ENCODE measurements around the gene REXO2. TPM values are rescaled to one million over a fixed set of nuclear protein-coding genes. Genes with fewer than 3 reads are reported as not detected.

Gene REXO2
- total RNA-seq, 1 experiment from 2014 or later, result 35.2 TPM

- Histone ChIP-seq H3K9ac (ENCODE audit: low read length) (no peak overlapping the region), H3K4me2 (ENCODE audit: low read depth, low read length, poor library complexity, severe bottlenecking) (no peak overlapping the region), H3K4me3 (ENCODE audit: low read length) (no peak overlapping the region), H3K9me3 (ENCODE audit: low read length) (no peaks in the 10 kb centered on the region), H3K27ac (ENCODE audit: low read length) (no peak overlapping the region), H3K9me2 (replicated peaks; ENCODE audit: insufficient read depth, low read length) (no peaks in the 10 kb centered on the region), H3K79me2 (ENCODE audit: low read length) (no peaks in the 10 kb centered on the region), H2AFZ (ENCODE audit: low read length) (no peak overlapping the region), H3K36me3 (ENCODE audit: insufficient read depth, low read length) (no peaks in the 10 kb centered on the region), H4K20me1 (ENCODE audit: insufficient read depth, low read depth, low read length) (no peaks in the 10 kb centered on the region), H3K27me3 (ENCODE audit: low read length) (no peaks in the 10 kb centered on the region), H3K4me1 (ENCODE audit: low read length) (no peaks in the 10 kb centered on the region)
- DNase-seq, result no peak
Measured at GRCh38 chr11:114478768-114479167, 39.5 kb downstream of the REXO2 start.

GRCh38 chr11:114479331-114479730, 40.1 kb downstream of the REXO2 start:
- H3K27me3 ChIP-seq (ENCODE audit: low read length), result no peaks in the 10 kb centered on the region
- no peak for DNase-seq
- H3K9ac ChIP-seq (ENCODE audit: low read length), result no peak overlapping the region
- no peaks in the 10 kb centered on the region for H3K79me2 ChIP-seq (ENCODE audit: low read length)
- H3K9me3 ChIP-seq (ENCODE audit: low read length), result no peaks in the 10 kb centered on the region
- no peaks in the 10 kb centered on the region for H3K9me2 ChIP-seq (replicated peaks; ENCODE audit: insufficient read depth, low read length)
- no peaks in the 10 kb centered on the region for H4K20me1 ChIP-seq (ENCODE audit: insufficient read depth, low read depth, low read length)
- no peak overlapping the region for H3K27ac ChIP-seq (ENCODE audit: low read length)
- no peak overlapping the region for H3K4me2 ChIP-seq (ENCODE audit: low read depth, low read length, poor library complexity, severe bottlenecking)
- no peaks in the 10 kb centered on the region for H3K36me3 ChIP-seq (ENCODE audit: insufficient read depth, low read length)
- H2AFZ ChIP-seq (ENCODE audit: low read length), result no peak overlapping the region
- no peaks in the 10 kb centered on the region for H3K4me1 ChIP-seq (ENCODE audit: low read length)
- no peak overlapping the region for H3K4me3 ChIP-seq (ENCODE audit: low read length)

GRCh38 chr11:114482114-114482513, 42.8 kb downstream of the REXO2 start:
- Histone ChIP-seq H3K4me3 (ENCODE audit: low read length) (no peak overlapping the region), H3K9me3 (ENCODE audit: low read length) (no peaks in the 10 kb centered on the region), H2AFZ (ENCODE audit: low read length) (no peak overlapping the region), H3K4me1 (ENCODE audit: low read length) (no peaks in the 10 kb centered on the region), H4K20me1 (ENCODE audit: insufficient read depth, low read depth, low read length) (no peaks in the 10 kb centered on the region), H3K27ac (ENCODE audit: low read length) (no peak overlapping the region), H3K9ac (ENCODE audit: low read length) (no peak overlapping the region), H3K79me2 (ENCODE audit: low read length) (no peaks in the 10 kb centered on the region), H3K4me2 (ENCODE audit: low read depth, low read length, poor library complexity, severe bottlenecking) (no peak overlapping the region), H3K27me3 (ENCODE audit: low read length) (no peaks in the 10 kb centered on the region), H3K9me2 (replicated peaks; ENCODE audit: insufficient read depth, low read length) (no peaks in the 10 kb centered on the region), H3K36me3 (ENCODE audit: insufficient read depth, low read length) (no peaks in the 10 kb centered on the region)
- no peak for DNase-seq

- no peaks in the 10 kb centered on the region for H3K9me3 ChIP-seq (ENCODE audit: low read length)
Measured at GRCh38 chr11:114483929-114484328, 44.7 kb downstream of the REXO2 start.

GRCh38 chr11:114496915-114497314, 57.6 kb downstream of the REXO2 start:
- DNase-seq, result no peak

More at GRCh38 chr11:114483929-114484328, 44.7 kb downstream of the REXO2 start:
- H4K20me1 ChIP-seq (ENCODE audit: insufficient read depth, low read depth, low read length), result no peaks in the 10 kb centered on the region
- H3K79me2 ChIP-seq (ENCODE audit: low read length), result no peaks in the 10 kb centered on the region
- H3K4me1 ChIP-seq (ENCODE audit: low read length), result no peaks in the 10 kb centered on the region
- no peak overlapping the region for H3K4me3 ChIP-seq (ENCODE audit: low read length)
- H3K9me2 ChIP-seq (replicated peaks; ENCODE audit: insufficient read depth, low read length), result no peaks in the 10 kb centered on the region
- no peak overlapping the region for H3K9ac ChIP-seq (ENCODE audit: low read length)
- no peaks in the 10 kb centered on the region for H3K27me3 ChIP-seq (ENCODE audit: low read length)
- H3K4me2 ChIP-seq (ENCODE audit: low read depth, low read length, poor library complexity, severe bottlenecking), result no peak overlapping the region
- DNase-seq, result no peak
- H3K36me3 ChIP-seq (ENCODE audit: insufficient read depth, low read length), result no peaks in the 10 kb centered on the region
- H3K27ac ChIP-seq (ENCODE audit: low read length), result no peak overlapping the region
- H2AFZ ChIP-seq (ENCODE audit: low read length), result no peak overlapping the region

GRCh38 chr11:114499756-114500155, 60.5 kb downstream of the REXO2 start:
- Histone ChIP-seq H3K36me3 (ENCODE audit: insufficient read depth, low read length) (no peaks in the 10 kb centered on the region), H3K4me3 (ENCODE audit: low read length) (no peak overlapping the region), H3K9me3 (ENCODE audit: low read length) (no peaks in the 10 kb centered on the region), H3K9me2 (replicated peaks; ENCODE audit: insufficient read depth, low read length) (no peaks in the 10 kb centered on the region), H3K27me3 (ENCODE audit: low read length) (no peaks in the 10 kb centered on the region), H3K9ac (ENCODE audit: low read length) (no peak overlapping the region), H3K27ac (ENCODE audit: low read length) (no peak overlapping the region), H3K79me2 (ENCODE audit: low read length) (no peaks in the 10 kb centered on the region), H3K4me1 (ENCODE audit: low read length) (no peaks in the 10 kb centered on the region), H4K20me1 (ENCODE audit: insufficient read depth, low read depth, low read length) (no peaks in the 10 kb centered on the region), H3K4me2 (ENCODE audit: low read depth, low read length, poor library complexity, severe bottlenecking) (no peak overlapping the region), H2AFZ (ENCODE audit: low read length) (no peak overlapping the region)
- DNase-seq, result no peak

More at GRCh38 chr11:114496915-114497314, 57.6 kb downstream of the REXO2 start:
- Histone ChIP-seq H3K4me1 (ENCODE audit: low read length) (no peaks in the 10 kb centered on the region), H3K4me3 (ENCODE audit: low read length) (no peak overlapping the region), H3K9me2 (replicated peaks; ENCODE audit: insufficient read depth, low read length) (no peaks in the 10 kb centered on the region), H3K9ac (ENCODE audit: low read length) (no peak overlapping the region), H2AFZ (ENCODE audit: low read length) (no peak overlapping the region), H3K9me3 (ENCODE audit: low read length) (no peaks in the 10 kb centered on the region), H3K36me3 (ENCODE audit: insufficient read depth, low read length) (no peaks in the 10 kb centered on the region), H3K4me2 (ENCODE audit: low read depth, low read length, poor library complexity, severe bottlenecking) (no peak overlapping the region), H3K27me3 (ENCODE audit: low read length) (no peaks in the 10 kb centered on the region), H3K27ac (ENCODE audit: low read length) (no peak overlapping the region), H4K20me1 (ENCODE audit: insufficient read depth, low read depth, low read length) (no peaks in the 10 kb centered on the region), H3K79me2 (ENCODE audit: low read length) (no peaks in the 10 kb centered on the region)

Other genes with a start within 250 kb of the REXO2 start
- gene NNMT, start 143.1 kb upstream of the REXO2 start, total RNA-seq (2014; rRNA removed; shearing (Covaris generic); ENCODE audit: low replicate concordance), result not detected in 2 replicates
- gene C11orf71, start 39.0 kb upstream of the REXO2 start, total RNA-seq (2014; rRNA removed; shearing (Covaris generic); ENCODE audit: low replicate concordance), result 7.1 and 11.4 TPM in 2 replicates
- gene RBM7, start 38.8 kb upstream of the REXO2 start, total RNA-seq (2014; rRNA removed; shearing (Covaris generic); ENCODE audit: low replicate concordance), result 7.6 and 10.5 TPM in 2 replicates
- not detected in 2 replicates for gene NXPE1, start 120.4 kb downstream of the REXO2 start, total RNA-seq (2014; rRNA removed; shearing (Covaris generic); ENCODE audit: low replicate concordance)
- not detected in 2 replicates for gene NXPE4, start 156.3 kb downstream of the REXO2 start, total RNA-seq (2014; rRNA removed; shearing (Covaris generic); ENCODE audit: low replicate concordance)
- gene NXPE2, start 239.1 kb downstream of the REXO2 start, total RNA-seq (2014; rRNA removed; shearing (Covaris generic); ENCODE audit: low replicate concordance), result not detected in 2 replicates

All from Karpas-422 (cell line).